Measurements from ENCODE around the gene KRT72. TPM values are rescaled to one million over a fixed set of nuclear protein-coding genes. Genes with fewer than 3 reads are reported as not detected.

KRT72 gene
- total RNA-seq, 1 experiment from 2014 or later = not detected

DNA sequence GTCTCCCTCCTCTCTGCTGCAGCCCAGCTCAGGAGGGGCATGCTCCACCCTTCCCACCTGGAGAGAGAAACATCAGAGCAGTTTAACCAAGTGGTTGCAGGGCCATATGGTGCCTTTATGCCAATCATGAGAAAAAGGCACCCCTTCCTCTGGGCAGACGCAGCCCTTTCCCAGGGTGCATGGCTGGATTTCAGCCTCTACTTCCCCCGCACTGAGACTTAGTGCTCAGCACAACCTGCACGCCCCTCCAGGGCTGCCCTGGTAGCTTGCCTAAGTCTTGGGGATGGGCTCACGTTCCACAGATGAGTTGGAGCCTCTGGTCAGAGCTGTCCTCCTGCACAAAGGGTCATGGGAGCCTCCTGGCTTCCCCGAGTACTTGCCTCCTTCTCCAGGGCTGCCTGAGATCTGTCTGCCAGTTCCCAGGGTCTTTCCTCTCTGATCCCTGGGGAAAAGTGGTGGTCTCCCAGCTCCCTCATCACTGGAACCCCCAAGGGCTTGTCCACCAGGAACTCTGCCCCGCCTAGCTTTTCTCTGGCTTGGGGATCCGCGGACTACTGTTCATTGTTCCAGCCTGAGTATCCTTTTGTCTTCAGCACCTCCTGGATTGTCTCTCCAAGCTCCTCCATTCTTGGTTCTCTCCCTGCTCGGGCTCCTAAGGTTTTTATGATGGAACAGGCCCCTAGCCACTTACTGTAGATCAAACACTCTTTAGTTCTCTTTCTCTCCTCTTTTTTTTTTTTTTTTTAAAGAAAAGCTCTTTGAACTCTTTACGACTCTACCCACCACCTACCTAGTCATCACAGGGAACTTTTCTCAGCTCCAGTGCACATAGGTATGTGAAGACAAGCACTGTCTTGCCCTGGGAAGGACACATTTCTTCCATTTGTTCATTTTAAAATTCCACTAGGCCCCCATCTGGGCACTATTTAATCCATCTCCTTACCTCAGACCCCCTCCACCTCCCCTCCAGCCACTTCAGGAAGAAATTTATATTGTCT lies 21.5 kb downstream of the KRT72 start:
- DNase-seq (ENCODE audit: low spot score) = no peak

DNA sequence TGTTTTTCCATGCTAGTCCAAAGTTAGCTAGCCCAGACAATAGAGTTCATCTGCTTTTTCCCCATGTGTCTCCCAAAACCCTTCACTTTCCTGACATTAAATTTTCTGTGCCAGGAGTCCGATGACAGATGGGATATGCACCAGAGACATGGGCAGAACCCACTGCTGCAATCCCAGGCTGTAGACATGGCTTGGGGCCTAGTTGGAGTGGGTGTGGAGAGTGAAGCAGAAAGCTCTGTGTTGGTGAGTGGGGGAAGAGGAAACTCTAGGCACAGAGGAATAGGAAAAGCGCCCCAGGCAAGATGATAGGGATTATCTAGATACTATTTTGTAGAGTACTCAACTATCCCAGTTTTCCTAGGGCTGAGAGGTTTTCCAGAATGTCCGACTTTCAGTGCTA lies 22.8 kb downstream of the KRT72 start:
- no peak for DNase-seq (ENCODE audit: low spot score)

DNA sequence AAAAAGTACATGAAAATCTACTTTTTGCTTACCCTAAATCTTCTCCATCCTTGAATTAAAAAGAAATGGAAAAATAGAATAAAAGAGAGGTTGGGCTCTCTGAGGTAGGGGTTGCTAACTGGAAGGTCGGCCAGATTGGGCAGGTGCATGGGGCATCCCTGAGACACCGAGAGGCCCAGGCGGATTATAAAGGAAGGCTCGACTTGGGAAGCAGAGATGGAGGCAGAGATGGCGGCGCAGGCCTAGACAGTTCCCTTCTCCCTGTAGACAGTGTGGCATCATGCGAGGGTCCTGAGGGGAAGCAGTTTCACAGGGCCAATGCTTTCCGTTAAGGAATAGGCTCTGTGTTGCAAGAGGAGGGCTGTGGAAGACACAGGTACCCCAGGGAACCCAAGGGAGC lies 23.9 kb downstream of the KRT72 start:
- no peak for DNase-seq (ENCODE audit: low spot score)

DNA sequence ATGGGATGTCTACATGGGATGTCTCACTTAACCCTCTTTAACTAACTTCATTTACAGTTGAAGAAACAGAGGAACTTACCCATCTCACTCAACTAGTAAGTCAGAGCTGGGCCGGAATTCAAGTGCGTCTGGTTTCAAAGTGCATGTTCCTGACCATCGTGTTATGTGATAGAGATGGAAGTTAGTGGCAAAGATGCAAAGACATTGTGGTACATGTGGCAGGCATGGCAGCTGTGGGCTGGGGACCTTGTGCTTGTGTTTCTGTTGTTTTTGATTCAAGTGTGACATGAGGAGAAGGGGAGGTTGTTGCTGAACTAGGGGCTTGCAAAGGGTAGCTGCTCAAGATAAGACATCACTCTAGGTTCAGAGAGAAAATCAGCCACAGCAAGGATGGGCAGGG lies 25.3 kb downstream of the KRT72 start:
- no peak for DNase-seq (ENCODE audit: low spot score)

DNA sequence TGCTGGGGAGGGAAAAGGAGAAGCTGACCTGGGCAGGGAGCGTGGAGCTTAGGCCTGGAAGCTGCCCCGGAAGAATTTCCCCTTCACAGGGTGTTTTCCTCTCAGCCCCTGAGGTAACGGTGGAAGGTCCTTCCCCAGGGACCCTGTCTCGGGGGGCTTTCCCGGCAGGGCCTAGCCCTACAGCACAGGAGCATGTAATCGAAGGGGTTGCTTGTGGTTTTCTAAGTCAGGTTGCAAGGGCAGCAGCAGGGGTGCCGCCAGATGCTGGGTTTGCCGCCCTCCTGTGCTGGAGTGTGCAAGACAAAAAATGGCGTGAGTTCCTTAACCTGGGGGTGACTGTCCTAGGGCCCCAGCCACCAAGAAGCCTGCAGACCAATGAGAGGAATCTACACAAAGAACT lies 26.0 kb downstream of the KRT72 start:
- DNase-seq (ENCODE audit: low spot score) = no peak

DNA sequence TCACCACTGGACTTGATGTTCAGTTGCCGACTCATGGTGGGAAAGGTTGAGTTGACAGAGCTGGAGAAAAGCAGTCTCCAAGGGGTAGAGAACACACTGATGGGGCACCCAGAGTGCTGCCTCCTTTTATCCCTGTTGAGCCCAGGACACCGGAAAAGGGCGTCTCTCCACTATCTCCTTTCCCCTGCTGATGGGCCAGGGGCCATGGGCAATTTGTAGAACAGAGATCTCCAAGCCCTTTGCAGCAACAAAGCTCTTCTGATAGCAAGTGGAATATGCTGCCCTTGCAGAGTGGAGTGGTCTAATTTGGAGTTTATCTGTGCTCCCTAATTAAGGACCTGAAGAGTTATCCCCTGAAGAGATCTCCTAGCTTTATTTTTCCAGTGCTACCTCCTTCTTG lies 27.5 kb downstream of the KRT72 start, which contains the start of gene KRT74:
TSS of gene KRT74 (minus strand) at position 101 of the 400 bp plus-strand sequence. CDS start at position 35, 66 bp downstream.
- no peak for DNase-seq (ENCODE audit: low spot score)

DNA sequence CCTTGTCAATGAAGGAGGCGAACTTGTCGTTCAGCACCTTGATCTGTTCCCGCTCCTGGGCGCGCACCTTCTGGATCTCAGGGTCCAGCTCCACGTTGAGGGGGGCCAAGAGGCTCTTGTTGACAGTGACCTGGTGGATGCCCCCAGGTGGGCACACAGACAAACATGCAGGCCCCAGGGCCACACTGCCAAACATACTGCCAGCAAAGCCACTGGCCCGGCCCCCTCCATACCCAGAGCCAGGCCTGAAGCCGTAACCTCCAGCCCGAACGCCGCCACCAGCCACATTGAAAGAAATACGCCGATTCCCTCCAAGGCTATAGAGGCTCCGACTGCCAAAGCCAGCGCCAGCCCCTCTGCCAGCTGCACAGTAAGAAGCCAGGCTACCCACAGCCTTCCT lies 28.0 kb downstream of the KRT72 start:
- no peak for DNase-seq (ENCODE audit: low spot score)

DNA sequence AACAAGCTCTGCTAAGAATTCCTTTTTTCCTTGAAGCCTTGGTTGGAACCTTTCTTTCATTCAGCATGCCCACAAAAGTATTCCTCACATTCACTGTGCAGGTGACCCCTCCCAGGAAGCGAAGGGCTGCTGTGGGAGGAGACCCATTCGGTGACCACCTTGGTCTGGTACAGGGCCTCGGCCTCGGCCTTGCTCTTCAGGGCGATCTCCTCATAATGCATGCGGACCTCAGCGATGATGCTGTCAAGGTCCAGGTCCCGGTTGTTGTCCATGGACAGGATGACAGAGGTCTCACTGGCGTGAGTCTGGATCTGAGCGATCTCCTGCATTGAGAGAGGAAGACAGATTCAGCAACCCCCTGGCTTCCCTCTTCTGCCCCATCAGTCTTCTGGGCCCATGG lies 30.8 kb downstream of the KRT72 start:
- no peak for DNase-seq (ENCODE audit: low spot score)

DNA sequence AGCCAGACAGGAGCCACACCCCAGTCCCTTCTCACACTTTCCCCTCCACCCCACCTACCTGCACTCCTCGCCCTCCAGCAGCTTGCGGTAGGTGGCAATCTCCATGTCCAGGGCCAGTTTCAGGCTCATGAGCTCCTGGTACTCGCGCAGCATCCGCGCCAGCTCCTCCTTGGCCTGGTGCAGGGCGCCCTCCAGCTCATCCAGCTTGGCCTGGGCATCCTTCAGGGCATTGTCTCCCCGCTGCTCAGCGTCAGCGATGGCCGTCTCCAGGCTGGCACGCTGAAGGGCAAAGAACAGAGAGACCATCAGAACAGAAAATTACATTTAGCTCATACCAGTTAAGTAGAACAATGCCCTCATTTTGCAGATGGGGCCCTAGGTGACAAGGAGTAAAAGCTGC lies 33.2 kb downstream of the KRT72 start:
- DNase-seq (ENCODE audit: low spot score) = no peak

DNA sequence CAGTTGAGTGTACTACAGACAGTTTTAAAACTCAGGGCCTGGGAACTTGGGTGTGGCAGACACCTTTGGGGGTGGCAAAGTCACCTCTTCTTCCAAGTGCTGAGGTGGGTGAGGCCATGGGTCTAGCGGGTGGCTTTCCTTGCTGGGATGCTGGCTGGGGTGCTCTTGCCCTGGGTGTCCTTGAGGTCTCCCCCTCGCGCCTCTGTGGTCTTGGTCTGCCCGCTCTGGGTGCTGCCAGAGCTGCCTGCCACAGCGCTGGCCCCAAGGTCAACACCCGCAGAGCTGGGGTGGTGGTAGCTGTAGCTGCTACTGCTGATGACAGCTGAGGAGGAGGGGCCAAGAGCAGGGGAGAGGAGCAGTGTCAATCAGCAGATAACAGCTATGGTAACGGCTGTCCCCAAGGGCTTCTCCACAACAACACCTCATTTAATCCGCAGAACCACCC lies 34.4 kb downstream of the KRT72 start:
- no peak for DNase-seq (ENCODE audit: low spot score)

DNA sequence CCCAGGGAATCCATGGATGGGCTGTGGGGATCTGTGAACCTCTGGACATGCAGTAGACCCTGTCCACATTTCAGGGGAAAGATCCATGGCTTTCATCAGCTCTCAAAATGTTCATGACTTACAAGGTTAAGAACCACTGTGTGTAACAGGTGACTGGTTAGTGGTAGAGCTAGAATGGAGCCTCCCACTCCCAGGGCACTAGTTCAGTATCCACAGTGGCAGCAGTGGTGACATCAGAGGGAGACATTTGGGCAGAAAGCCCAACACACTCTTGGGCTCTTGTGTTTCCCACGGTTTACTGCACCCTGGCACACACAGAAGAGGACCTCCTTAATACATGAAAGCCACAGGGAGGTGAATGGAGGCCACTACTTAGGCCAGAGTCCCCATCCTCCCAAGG lies 36.7 kb downstream of the KRT72 start:
- no peak for DNase-seq (ENCODE audit: low spot score)

DNA sequence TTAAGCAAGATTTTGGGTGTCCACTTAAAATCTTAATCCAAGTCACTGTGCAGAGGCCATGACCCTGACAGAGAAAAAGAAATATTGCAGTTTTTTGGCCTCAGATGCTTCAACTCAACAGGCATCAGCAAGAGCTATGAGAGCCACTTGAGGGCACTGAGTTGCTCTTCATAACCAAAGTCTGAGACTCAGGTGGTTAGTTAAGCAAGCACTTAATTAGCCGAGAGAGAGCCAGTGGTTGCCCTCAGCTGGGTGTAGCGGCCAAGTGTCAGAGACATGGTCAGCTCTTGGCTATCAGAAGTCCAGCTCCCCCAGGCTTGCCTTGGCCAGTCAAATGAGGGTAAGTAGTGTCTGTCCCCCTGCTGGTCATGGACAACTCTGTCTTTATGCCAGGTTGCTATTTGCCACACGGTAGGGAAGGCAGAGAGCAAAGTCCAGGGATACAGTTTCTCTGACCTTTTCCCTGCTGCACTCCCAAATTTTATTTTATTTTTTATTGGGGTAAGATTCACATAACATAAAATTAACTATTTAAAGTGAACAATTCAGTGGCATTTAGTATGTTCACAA lies 39.3 kb downstream of the KRT72 start:
- no peak for DNase-seq (ENCODE audit: low spot score)

DNA sequence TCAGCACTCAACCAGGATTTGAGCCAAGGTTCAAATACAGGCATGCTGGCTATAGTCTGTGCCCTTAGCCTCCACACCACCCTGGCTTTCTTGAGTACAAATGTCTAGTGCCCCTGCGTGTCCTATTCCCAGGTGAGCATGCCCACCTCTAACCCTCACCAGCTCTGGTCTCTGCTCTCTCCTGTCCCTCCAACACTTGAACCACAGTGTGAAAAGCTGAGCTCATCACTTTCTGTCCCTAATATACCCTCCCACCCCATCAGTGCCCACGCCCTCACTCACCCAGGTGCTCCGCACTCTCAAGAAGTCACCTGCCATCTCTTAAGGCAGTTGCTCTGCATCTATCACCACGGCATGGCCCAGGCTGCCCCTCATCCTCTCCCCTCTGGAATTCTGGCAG lies 41.3 kb downstream of the KRT72 start:
- no peak for DNase-seq (ENCODE audit: low spot score)

DNA sequence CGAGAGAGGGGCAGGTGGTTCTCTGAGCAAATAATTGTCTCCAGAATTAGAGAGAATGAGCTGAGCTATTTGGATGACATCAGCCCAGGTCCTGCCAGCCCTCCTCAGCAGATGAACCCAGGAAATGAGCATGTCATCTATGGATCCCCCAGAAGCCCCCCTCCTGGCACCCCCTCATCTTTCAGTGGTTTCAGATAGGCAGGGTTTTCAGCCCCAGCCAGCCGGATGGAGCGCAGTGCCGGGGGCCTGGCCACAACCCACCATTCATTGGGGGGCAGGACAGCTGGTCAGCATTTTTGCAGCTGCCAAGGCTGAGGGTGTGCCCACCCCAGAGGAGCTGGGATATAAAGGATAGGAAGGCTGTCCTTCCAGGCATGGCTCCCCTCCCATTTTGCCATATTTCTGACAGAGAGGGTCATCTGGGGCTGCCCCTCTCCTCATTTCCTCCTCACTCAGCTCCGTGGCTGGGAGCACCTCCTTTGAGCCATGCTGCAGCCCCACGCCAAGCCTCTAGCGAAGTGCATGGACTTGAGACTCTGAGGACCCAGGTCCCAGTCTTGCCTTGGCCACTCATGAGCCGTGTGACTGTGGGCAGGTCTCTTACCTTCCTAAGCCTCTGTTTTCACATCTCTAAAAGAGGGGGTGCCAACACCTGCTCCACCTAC lies 42.4 kb downstream of the KRT72 start:
- no peak for DNase-seq (ENCODE audit: low spot score)

DNA sequence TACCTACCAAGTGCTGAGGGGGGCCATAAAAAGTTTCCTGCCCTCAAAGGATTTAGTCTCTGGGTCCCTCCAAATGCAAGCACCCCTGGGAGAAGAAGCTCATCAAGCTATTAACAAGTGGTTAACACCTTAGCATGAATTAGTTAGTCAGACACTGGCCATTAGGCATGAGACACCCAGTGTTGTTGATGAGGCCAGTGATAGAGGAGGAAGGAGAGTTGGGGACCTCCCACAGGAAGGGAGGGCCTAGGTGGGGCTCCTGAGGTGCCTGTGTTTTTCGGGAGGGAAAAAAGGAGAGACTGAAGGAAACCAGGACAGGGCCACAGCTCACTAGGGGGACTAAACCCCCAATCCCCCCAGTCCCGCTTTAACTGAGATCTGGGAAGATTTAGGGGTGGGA lies 43.8 kb downstream of the KRT72 start:
- DNase-seq (ENCODE audit: low spot score) = no peak

DNA sequence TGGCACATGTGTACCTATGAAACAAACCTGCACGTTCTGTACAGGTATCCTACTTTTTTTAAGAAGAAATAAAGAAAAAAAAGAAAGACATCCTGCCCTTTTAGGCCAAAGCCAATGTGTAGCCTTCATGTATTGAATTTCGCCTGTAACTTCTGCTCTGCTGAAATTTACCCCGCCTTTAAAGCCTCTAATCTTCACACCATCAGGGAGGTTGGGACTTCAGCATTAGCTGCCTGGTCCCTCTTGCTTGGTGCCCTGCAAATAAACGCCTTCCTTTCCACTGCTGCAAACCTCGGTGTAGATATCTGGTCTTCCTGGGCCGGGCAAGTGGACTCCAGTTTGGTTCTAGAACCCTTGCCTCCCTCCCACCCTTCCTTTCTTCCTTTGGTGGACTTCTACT lies 45.7 kb downstream of the KRT72 start:
- DNase-seq (ENCODE audit: low spot score) = no peak

DNA sequence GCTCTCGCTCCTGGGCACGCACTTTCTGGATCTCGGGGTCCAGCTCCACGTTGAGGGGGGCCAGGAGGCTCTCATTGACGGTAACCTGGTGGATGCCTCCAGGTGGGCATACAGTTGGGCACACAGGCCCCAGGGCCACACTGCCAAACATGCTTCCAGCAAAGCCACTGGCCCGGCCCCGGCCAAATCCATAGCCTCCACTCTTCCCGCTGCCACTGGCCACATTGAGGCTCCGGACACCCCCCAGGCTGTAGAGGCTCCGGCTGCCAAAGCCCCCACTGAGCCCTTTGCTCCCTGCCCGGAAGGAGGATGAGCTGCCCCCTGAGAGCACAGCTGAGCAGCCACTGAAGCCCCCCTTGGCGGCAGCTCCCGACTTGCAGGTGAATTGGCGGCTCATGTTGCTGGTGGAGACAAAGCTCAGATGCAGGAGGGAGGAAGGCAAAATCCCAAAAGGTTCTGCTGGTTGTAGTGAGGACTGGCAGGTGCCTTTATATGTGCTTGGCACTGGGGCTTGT lies 48.5 kb downstream of the KRT72 start, which contains the start of gene KRT71:
TSS of gene KRT71 (minus strand) at position 465 of the 515 bp plus-strand sequence. CDS start at position 397, 68 bp downstream.
- DNase-seq (ENCODE audit: low spot score) = no peak

DNA sequence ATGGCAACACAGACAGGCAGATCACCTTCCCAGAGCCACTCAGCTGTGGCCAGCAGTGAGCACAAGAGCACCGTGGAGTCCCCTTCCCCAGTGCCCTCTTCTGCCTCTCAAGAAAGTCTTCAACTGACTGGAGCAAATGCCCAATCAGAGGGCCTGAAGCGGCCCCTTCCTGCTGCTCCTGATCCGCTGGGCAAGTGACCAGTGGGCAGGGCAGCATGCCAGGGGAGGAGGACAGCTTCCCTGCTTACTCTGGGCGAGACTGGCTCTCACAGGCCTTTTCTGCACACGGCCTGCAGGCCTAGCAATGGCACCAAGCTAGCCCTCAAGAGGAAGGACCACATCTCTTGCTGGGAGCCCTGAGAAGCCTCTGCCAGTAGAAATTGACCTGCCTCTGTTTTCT lies 49.2 kb downstream of the KRT72 start:
- DNase-seq (ENCODE audit: low spot score) = no peak

DNA sequence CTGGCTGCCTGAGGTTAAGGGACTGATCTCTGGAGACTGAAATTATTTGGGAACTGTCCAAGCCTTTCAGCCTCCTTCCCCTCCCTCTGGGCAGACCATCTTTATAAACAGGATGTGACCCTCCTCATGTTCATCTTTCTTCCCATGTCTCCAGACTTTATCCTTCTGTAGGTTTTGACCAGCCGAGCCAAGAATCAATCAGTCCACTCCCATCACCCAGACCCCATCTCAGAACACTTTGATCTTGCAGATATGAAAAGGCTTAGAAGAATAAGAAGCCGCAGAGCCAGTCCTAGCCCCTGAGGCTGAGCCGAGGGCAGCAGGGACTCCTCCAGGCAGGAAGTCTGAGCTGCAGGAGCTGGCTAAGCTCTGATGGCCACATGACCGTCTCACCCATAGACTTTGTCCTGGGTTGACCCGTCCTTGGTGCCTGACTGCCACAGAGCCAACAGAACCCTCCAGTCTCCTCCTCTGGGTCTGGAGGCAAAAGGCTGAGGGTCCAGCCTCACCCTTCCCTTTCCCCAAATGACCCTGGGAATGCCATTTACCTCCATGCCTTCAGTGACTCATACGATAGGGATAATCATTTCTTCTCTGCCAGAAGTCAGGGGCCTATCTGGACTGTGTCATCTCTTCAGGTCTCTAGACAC lies 49.9 kb downstream of the KRT72 start:
- DNase-seq (ENCODE audit: low spot score) = no peak

DNA sequence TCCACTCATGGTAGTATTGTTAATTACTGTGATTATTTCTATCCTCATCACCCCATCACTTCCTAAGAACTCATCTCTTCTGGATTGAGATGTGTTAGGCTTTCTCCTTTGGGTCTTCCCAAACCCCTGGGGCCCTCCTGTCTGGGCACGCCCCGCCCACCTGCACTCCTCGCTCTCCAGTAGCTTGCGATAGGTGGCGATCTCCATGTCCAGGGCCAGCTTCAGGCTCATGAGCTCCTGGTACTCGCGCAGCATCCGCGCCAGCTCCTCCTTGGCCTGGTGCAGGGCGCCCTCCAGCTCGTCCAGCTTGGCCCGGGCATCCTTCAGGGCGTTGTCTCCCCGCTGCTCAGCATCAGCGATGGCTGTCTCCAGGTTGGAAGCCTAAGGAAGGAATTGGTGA lies 55.1 kb downstream of the KRT72 start:
- no peak for DNase-seq (ENCODE audit: low spot score)

DNA sequence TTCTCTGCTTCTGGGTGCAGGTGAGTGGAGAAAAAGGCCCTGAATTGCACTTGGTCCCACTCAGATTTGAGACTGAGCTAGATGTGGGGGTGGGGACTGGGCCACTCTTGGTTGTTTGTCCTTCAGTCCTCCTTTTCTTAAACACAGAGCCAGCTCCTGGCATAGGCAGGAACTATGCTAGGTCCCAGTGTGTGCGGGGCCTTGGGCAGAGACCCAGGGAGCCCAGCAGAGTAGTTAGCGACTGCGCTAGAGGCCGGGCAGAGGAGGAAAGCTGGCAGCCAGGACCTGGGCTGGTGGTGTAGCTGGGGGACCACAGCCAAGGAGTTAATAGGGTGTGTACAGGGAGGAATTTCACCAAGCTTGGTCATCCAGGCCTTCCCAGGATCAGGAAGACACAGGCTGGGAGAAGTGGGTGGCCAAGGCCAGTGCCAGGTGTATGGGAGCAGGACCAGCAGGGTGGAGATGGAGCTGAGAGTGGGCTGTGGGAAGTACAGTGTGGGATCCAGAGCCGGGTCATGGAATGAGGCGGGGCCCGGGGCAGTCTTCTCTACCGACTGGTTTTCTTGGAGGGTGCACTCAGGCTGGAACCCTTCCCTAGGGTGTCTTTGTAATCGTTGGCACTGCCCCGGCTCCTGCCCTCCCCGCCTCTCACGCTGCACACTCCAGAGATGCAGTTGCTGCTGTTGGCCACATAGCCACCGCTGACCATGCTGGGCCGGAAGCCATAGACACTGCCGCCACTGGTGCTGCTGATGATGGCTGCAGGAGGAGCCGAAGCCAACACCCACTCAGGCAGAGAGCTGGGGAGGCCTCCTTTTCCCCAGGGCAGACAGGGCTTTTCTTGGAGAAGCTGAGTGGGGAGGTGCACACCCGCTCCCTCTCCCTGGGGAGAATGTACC lies 57.0 kb downstream of the KRT72 start:
- no peak for DNase-seq (ENCODE audit: low spot score)
